ENCODE measurements around the gene HOXB1. TPM values are rescaled to one million over a fixed set of nuclear protein-coding genes. Genes with fewer than 3 reads are reported as not detected.

HOXB1 gene
- polyA plus RNA-seq, 1 donor (not counting 4 experiments of a cell fraction or from before 2014, with no cell fraction given) = not detected

- dilution Hi-C loops (cut with MboI; ENCODE audit: extremely low pct_ligation_motif_present, low sequenced_read_pairs) = no loop called here
Observed at GRCh38 chr17:48577946-48578615, 47.3 kb upstream of the HOXB1 start, which contains the start of gene HOXB4. Gene HOXB4 (minus strand): TSS chr17:48578350. CDS start chr17:48578319, 31 bp downstream.

DNA sequence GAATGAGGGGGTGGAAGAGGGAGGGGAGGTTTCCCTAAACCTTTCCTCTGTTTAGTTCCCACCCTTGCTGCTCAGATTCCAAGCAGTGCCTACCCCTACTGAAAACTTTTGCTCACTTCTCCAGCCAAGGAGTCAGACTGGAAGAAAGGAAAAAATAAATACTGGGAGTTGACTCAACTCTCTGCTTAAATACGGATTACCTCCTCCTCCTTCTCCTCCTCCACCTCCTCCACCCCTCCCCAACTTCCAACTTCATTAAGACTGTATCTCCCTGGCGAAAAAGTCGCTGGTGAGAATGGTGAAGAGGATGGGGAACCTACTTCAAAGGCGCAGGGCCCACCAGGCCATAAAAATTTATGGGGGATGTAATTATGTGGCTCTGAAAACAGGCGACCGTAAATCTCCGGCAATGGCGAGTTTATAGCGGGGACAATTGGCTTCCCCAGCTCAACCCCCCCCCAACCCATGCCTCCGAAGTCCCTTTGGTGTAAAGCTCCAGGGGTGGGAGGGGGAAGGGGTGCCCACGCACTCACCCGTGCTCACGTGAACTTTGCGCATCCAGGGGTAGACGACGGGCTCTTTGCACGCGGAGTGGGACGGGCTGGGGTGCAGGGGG is 46.6 kb upstream of the HOXB1 start:
- H3K27me3 ChIP-seq (ENCODE audit: control insufficient read depth, extremely low read depth, insufficient read depth, low read length) = peaks cover 88% of the 10 kb centered on the region
- peak overlapping the region; percentile 58 to 66 (median 60) for H3K4me3 ChIP-seq (ENCODE audit: control insufficient read depth in 2 of 3, extremely low read depth in 1 of 3, insufficient read depth in 2 of 3, low read depth in 1 of 3, low read length in 3 of 3)
- DNase-seq (ENCODE audit: low read depth, low spot score) (no peak), FAIRE-seq (no peak)
- peaks cover 30% of the 10 kb centered on the region for H3K4me1 ChIP-seq (ENCODE audit: control insufficient read depth, extremely low read depth, insufficient read depth, low read length)
- no peaks in the 10 kb centered on the region for H4K20me1 ChIP-seq (ENCODE audit: control insufficient read depth, extremely low read depth, insufficient read depth, low read length)
- no peaks in the 10 kb centered on the region for H3K9me3 ChIP-seq (ENCODE audit: control insufficient read depth, low read depth, low read length)
- TF ChIP-seq EZH2 (IDR thresholded peaks at IDR 0.05; ENCODE audit: low read length) (no peak), CTCF (optimal IDR thresholded peaks at IDR 0.05 in 1 of 3, IDR thresholded peaks at IDR 0.05 in 1 of 3, conservative IDR thresholded peaks at IDR 0.05 in 1 of 3; ENCODE audit: extremely low read depth in 1 of 3, insufficient read depth in 2 of 3, low read length in 3 of 3) (no peak)
- peaks cover 0 to 2% of the 10 kb centered on the region in 2 experiments for H3K36me3 ChIP-seq (ENCODE audit: control insufficient read depth in 2 of 2, extremely low read depth in 1 of 2, insufficient read depth in 2 of 2, low read length in 2 of 2)
- no peak overlapping the region for H2AFZ ChIP-seq (ENCODE audit: control insufficient read depth, low read length)
- no peaks in the 10 kb centered on the region for H3K9me1 ChIP-seq (ENCODE audit: control insufficient read depth, extremely low read depth, insufficient read depth, low read length)
- no peak overlapping the region for H3K27ac ChIP-seq (ENCODE audit: control insufficient read depth, insufficient read depth, low read length)
- H3K79me2 ChIP-seq (ENCODE audit: control insufficient read depth, insufficient read depth, low read length) = no peaks in the 10 kb centered on the region
- peak overlapping the region; percentile 41 for H3K9ac ChIP-seq (ENCODE audit: control insufficient read depth, extremely low read depth, insufficient read depth, low read length)
- H3K4me2 ChIP-seq (ENCODE audit: control insufficient read depth, extremely low read depth, insufficient read depth, low read depth, low read length) = peak overlapping the region; percentile 85
- dilution Hi-C loops (cut with MboI; ENCODE audit: extremely low pct_ligation_motif_present, low sequenced_read_pairs) = no loop called here

More at GRCh38 chr17:48577946-48578615, 47.3 kb upstream of the HOXB1 start, which contains the start of gene HOXB4:
- FAIRE-seq (no peak), DNase-seq (ENCODE audit: low read depth, low spot score) (no peak)
- peaks cover 89% of the 10 kb centered on the region for H3K27me3 ChIP-seq (ENCODE audit: control insufficient read depth, extremely low read depth, insufficient read depth, low read length)
- H3K4me2 ChIP-seq (ENCODE audit: control insufficient read depth, extremely low read depth, insufficient read depth, low read depth, low read length) = peak within 1 kb of the TSS; percentile 85
- H3K27ac ChIP-seq (ENCODE audit: control insufficient read depth, insufficient read depth, low read length) = no peak within 1 kb of the TSS
- H3K9ac ChIP-seq (ENCODE audit: control insufficient read depth, extremely low read depth, insufficient read depth, low read length) = peak within 1 kb of the TSS; percentile 58
- H4K20me1 ChIP-seq (ENCODE audit: control insufficient read depth, extremely low read depth, insufficient read depth, low read length) = no peaks in the 10 kb centered on the region
- H3K9me1 ChIP-seq (ENCODE audit: control insufficient read depth, extremely low read depth, insufficient read depth, low read length) = no peaks in the 10 kb centered on the region
- H2AFZ ChIP-seq (ENCODE audit: control insufficient read depth, low read length) = peak within 1 kb of the TSS; percentile 60
- H3K9me3 ChIP-seq (ENCODE audit: control insufficient read depth, low read depth, low read length) = no peaks in the 10 kb centered on the region
- H3K4me3 ChIP-seq (ENCODE audit: control insufficient read depth in 2 of 3, extremely low read depth in 1 of 3, insufficient read depth in 2 of 3, low read depth in 1 of 3, low read length in 3 of 3) = peak within 1 kb of the TSS; percentile 58 to 76 (median 65)
- H3K36me3 ChIP-seq (ENCODE audit: control insufficient read depth in 2 of 2, extremely low read depth in 1 of 2, insufficient read depth in 2 of 2, low read length in 2 of 2) = peaks cover 0 to 2% of the 10 kb centered on the region in 2 experiments
- H3K4me1 ChIP-seq (ENCODE audit: control insufficient read depth, extremely low read depth, insufficient read depth, low read length) = peaks cover 27% of the 10 kb centered on the region
- TF ChIP-seq CTCF (optimal IDR thresholded peaks at IDR 0.05 in 1 of 3, IDR thresholded peaks at IDR 0.05 in 1 of 3, conservative IDR thresholded peaks at IDR 0.05 in 1 of 3; ENCODE audit: extremely low read depth in 1 of 3, insufficient read depth in 2 of 3, low read length in 3 of 3) = no peak
- TF ChIP-seq EZH2 (IDR thresholded peaks at IDR 0.05; ENCODE audit: low read length) = no peak
- no peaks in the 10 kb centered on the region for H3K79me2 ChIP-seq (ENCODE audit: control insufficient read depth, insufficient read depth, low read length)

Data from keratinocyte (primary cell).